Trophoblast cell (in vitro differentiated cells and primary cell): ENCODE data around the gene PPFIBP2.
A peak's percentile ranks its signal among the peaks of the same experiment; 100 is the strongest.

Source experiments
- DNase-seq, 2 donors: peaks; one replicate each; pipeline ENCODE4 v3.0.0-alpha.2; 2016
- H2AFZ ChIP-seq: 2 replicates; pipeline ENCODE4 v1.6.1; 2013; ENCODE audit warnings: low read length, moderate library complexity, mild to moderate bottlenecking; ENCODE audit not compliant: insufficient read depth, poor library complexity
- H2AK5ac ChIP-seq: 2 replicates; pipeline ENCODE4 v1.6.1; 2013; ENCODE audit warnings: mild to moderate bottlenecking, low read length
- H2BK120ac ChIP-seq: 2 replicates; pipeline ENCODE4 v1.6.1; 2013; ENCODE audit warnings: low read length, mild to moderate bottlenecking, moderate library complexity; ENCODE audit not compliant: insufficient read depth, poor library complexity
- H2BK12ac ChIP-seq: 2 replicates; pipeline ENCODE4 v1.6.1; 2013; ENCODE audit warnings: mild to moderate bottlenecking, low read length, moderate library complexity
- H2BK5ac ChIP-seq: 2 replicates; pipeline ENCODE4 v1.6.1; 2013; ENCODE audit warnings: low read length, low read depth, moderate library complexity, mild to moderate bottlenecking; ENCODE audit not compliant: poor library complexity
- H3K14ac ChIP-seq: 2 replicates; pipeline ENCODE4 v1.6.1; 2013; ENCODE audit warnings: mild to moderate bottlenecking, low read length
- H3K18ac ChIP-seq: 2 replicates; pipeline ENCODE4 v1.6.1; 2013; ENCODE audit warnings: mild to moderate bottlenecking, low read length
- H3K23ac ChIP-seq: 2 replicates; pipeline ENCODE4 v1.6.1; 2013; ENCODE audit warnings: low read length
- H3K27ac ChIP-seq: 2 replicates; pipeline ENCODE4 v1.5.1; 2013; ENCODE audit warnings: low read depth, mild to moderate bottlenecking, inconsistent platforms, low read length, moderate library complexity
- H3K27me3 ChIP-seq: 2 replicates; pipeline ENCODE4 v1.6.1; 2013; ENCODE audit warnings: inconsistent platforms, mild to moderate bottlenecking, low read length, moderate library complexity; ENCODE audit not compliant: insufficient read depth
- H3K36me3 ChIP-seq, 2 experiments: 1 replicate in 1 of 2; 2 replicates in 1 of 2; pipeline ENCODE4 v1.6.1; 2013; ENCODE audit warnings: low read length in 2 of 2, mild to moderate bottlenecking in 2 of 2, moderate library complexity in 1 of 2; ENCODE audit not compliant: insufficient read depth in 2 of 2, control insufficient read depth in 1 of 2
- H3K4ac ChIP-seq: 2 replicates; pipeline ENCODE4 v1.6.1; 2013; ENCODE audit warnings: low read depth, mild to moderate bottlenecking, low read length, moderate library complexity
- H3K4me1 ChIP-seq, 2 experiments: 1 replicate in 1 of 2; 2 replicates in 1 of 2; pipeline ENCODE4 v1.6.1; 2013; ENCODE audit warnings: low read length in 2 of 2, mild to moderate bottlenecking in 2 of 2, moderate library complexity in 1 of 2; ENCODE audit not compliant: insufficient read depth in 2 of 2, control insufficient read depth in 1 of 2
- H3K4me2 ChIP-seq: 2 replicates; pipeline ENCODE4 v1.6.1; 2013; ENCODE audit warnings: inconsistent platforms, mild to moderate bottlenecking, low read length, moderate library complexity
- H3K4me3 ChIP-seq: 2 replicates; pipeline ENCODE4 v1.5.1; 2013; ENCODE audit warnings: mild to moderate bottlenecking, low read depth, low read length, inconsistent platforms
- H3K79me1 ChIP-seq: one replicate; pipeline ENCODE4 v1.6.1; 2013; ENCODE audit warnings: low read length
- H3K79me2 ChIP-seq: 2 replicates; pipeline ENCODE4 v1.6.1; 2013; ENCODE audit warnings: low read length, mild to moderate bottlenecking; ENCODE audit not compliant: control insufficient read depth, insufficient read depth, poor library complexity
- H3K9ac ChIP-seq: 2 replicates; pipeline ENCODE4 v1.6.1; 2013; ENCODE audit warnings: mild to moderate bottlenecking, low read length
- H3K9me3 ChIP-seq: 2 replicates; pipeline ENCODE4 v1.6.1; 2013; ENCODE audit warnings: low read depth, mild to moderate bottlenecking, control low read depth, inconsistent platforms, low read length; ENCODE audit not compliant: insufficient read depth
- H4K12ac ChIP-seq: 2 replicates; pipeline ENCODE4 v1.6.1; 2013; ENCODE audit warnings: low read depth, mild to moderate bottlenecking, low read length, moderate library complexity
- H4K8ac ChIP-seq: 2 replicates; pipeline ENCODE4 v1.6.1; 2013; ENCODE audit warnings: low read depth, mild to moderate bottlenecking, low read length, moderate library complexity
- H4K91ac ChIP-seq: one replicate; pipeline ENCODE4 v1.6.1; 2013; ENCODE audit warnings: low read depth, mild to moderate bottlenecking, low read length, moderate library complexity
- WGBS: extraction: QIAGEN DNeasy Blood & Tissue Kit; methylation state at CpG from one replicate; pipeline ENCODE4 v1.1.7; 2013; ENCODE audit warnings: missing lambda C conversion rate; ENCODE audit not compliant: insufficient read length, insufficient coverage; ENCODE audit errors: extremely low coverage; 5-methylcytosine and 5-hydroxymethylcytosine counted together

The PPFIBP2 gene

GRCh38 chr11:7610393-7610792 is 96.6 kb downstream of the PPFIBP2 start:
- DNase-seq = no peak
- no peaks in the 10 kb centered on the region for H3K9me3 ChIP-seq
- H3K27me3 ChIP-seq = no peaks in the 10 kb centered on the region
- H3K4me3 ChIP-seq = no peak overlapping the region
- H3K4me1 ChIP-seq = peaks cover 16 to 21% of the 10 kb centered on the region in 2 experiments
- H3K23ac ChIP-seq = no peak overlapping the region
- no peak overlapping the region for H3K14ac ChIP-seq
- H3K18ac ChIP-seq = no peak overlapping the region
- no peak overlapping the region for H4K12ac ChIP-seq
- no peak overlapping the region for H3K4ac ChIP-seq
- H2BK120ac ChIP-seq = no peak overlapping the region
- H3K36me3 ChIP-seq = peaks cover 0 to 2% of the 10 kb centered on the region in 2 experiments
- peaks cover 8% of the 10 kb centered on the region for H3K79me1 ChIP-seq
- no peak overlapping the region for H2BK5ac ChIP-seq
- H2AFZ ChIP-seq = no peak overlapping the region
- no peak overlapping the region for H3K9ac ChIP-seq
- H4K8ac ChIP-seq = no peak overlapping the region
- peak overlapping the region; percentile 30 for H2AK5ac ChIP-seq
- no peaks in the 10 kb centered on the region for H3K79me2 ChIP-seq
- peak overlapping the region; percentile 31 for H2BK12ac ChIP-seq
- H3K4me2 ChIP-seq = no peak overlapping the region
- no peak overlapping the region for H4K91ac ChIP-seq
- H3K27ac ChIP-seq = no peak overlapping the region
- WGBS = no CpG with 5 or more reads among the region's 3 CpGs

DNA sequence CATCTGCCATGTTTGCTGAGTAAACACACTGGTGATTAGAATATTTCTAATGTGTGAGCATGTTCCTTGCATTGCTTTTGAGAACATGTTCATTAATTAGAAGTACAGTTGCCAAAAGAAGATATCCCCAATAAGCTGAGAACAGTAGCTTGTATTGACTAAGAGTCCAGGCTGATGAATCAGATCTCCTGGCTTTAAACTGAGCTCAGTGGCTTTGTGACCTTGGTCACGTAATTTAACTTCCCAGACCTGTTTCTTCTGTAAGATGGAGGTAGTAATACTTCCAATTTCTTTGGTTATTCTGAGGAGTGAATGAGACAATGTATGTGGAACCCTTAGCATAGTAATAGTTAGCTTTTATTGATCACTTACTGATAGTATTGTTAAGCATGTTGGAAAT is 97.6 kb downstream of the PPFIBP2 start:
- Histone ChIP-seq H3K27ac (no peak overlapping the region), H4K8ac (no peak overlapping the region), H3K79me1 (peaks cover 4% of the 10 kb centered on the region), H3K4me2 (no peak overlapping the region), H4K12ac (no peak overlapping the region), H2BK5ac (no peak overlapping the region), H3K27me3 (no peaks in the 10 kb centered on the region), H3K4ac (no peak overlapping the region), H2BK120ac (no peak overlapping the region), H2AK5ac (no peak overlapping the region), H2AFZ (no peak overlapping the region), H3K4me3 (no peak overlapping the region), H3K14ac (no peak overlapping the region), H3K18ac (no peak overlapping the region), H3K4me1 (peaks cover 12 to 15% of the 10 kb centered on the region in 2 experiments), H3K23ac (no peak overlapping the region), H3K79me2 (no peaks in the 10 kb centered on the region), H3K9ac (no peak overlapping the region), H2BK12ac (no peak overlapping the region), H3K9me3 (no peaks in the 10 kb centered on the region), H4K91ac (no peak overlapping the region), H3K36me3 (peaks cover 0 to 2% of the 10 kb centered on the region in 2 experiments)
- WGBS = no CpG with 5 or more reads among the region's 1 CpG
- DNase-seq = peak; percentile 37 to 75

DNA sequence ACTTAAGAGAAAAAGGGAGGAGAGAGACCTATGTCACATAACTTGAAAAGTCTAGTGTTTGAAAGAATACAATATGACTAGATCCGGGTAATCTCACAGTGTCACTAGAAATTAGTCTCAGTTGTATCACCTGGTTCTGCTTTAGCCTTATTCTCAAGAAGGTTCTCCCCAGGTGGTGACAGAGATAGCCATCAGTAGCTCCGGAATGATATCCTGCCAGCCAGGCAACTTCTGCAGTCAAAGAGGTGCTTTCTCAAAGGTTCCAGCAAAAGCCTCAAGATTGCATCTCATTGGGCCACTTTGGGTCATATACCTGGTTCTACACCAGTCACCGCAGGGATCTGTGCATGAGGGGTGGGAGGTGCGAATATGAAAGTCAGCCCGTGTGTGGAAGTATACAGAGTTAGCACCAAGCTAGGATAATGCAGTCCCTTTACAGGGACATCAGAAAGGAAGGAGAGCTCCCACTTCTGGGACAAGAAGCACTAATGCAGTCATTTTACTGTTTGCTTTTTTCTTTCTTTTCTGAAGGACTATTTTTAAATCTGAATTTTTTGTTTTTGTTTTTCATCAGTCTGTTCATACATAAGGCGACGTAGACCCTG is 98.4 kb downstream of the PPFIBP2 start:
- Histone ChIP-seq H3K4ac (no peak overlapping the region), H4K12ac (no peak overlapping the region), H3K79me2 (no peaks in the 10 kb centered on the region), H3K27me3 (no peaks in the 10 kb centered on the region), H3K79me1 (peaks cover 4% of the 10 kb centered on the region), H3K36me3 (peaks cover 0 to 4% of the 10 kb centered on the region in 2 experiments), H3K9ac (no peak overlapping the region), H2AK5ac (no peak overlapping the region), H2BK5ac (no peak overlapping the region), H2BK12ac (peak overlapping the region; percentile 88), H3K4me2 (no peak overlapping the region), H3K18ac (no peak overlapping the region), H3K23ac (no peak overlapping the region), H3K27ac (peak overlapping the region; percentile 76), H3K9me3 (no peaks in the 10 kb centered on the region), H3K4me1 (peaks cover 12 to 15% of the 10 kb centered on the region in 2 experiments), H4K8ac (peak overlapping the region; percentile 66), H2BK120ac (peak overlapping the region; percentile 29), H3K4me3 (no peak overlapping the region), H3K14ac (no peak overlapping the region), H2AFZ (no peak overlapping the region), H4K91ac (peak overlapping the region; percentile 31)
- no CpG with 5 or more reads among the region's 7 CpGs for WGBS
- DNase-seq = peak; percentile 97 to 98

- Histone ChIP-seq H3K18ac (no peak overlapping the region), H2BK5ac (peak overlapping the region; percentile 25), H3K79me2 (no peaks in the 10 kb centered on the region), H2AFZ (no peak overlapping the region), H3K9me3 (no peaks in the 10 kb centered on the region), H3K4me2 (no peak overlapping the region), H3K9ac (no peak overlapping the region), H4K8ac (no peak overlapping the region), H4K12ac (no peak overlapping the region), H2BK120ac (peak overlapping the region; percentile 27), H2BK12ac (peak overlapping the region; percentile 67), H3K36me3 (peaks cover 0 to 6% of the 10 kb centered on the region in 2 experiments), H3K4me3 (no peak overlapping the region), H3K23ac (no peak overlapping the region), H2AK5ac (no peak overlapping the region), H3K27ac (peak overlapping the region; percentile 76), H3K27me3 (no peaks in the 10 kb centered on the region), H4K91ac (peak overlapping the region; percentile 64), H3K14ac (peak overlapping the region; percentile 37), H3K4me1 (peaks cover 12 to 15% of the 10 kb centered on the region in 2 experiments), H3K4ac (no peak overlapping the region), H3K79me1 (peaks cover 4% of the 10 kb centered on the region)
- peak; percentile 85 to 95 for DNase-seq
- no CpG with 5 or more reads among the region's 4 CpGs for WGBS
These were observed 99.0 kb downstream of the PPFIBP2 start for GRCh38 chr11:7612661-7613393.
